Activated CD4-positive, alpha-beta T cell treated with anti-CD3 and anti-CD28 coated beads for 36 hours (primary cell): Measurements from ENCODE around the gene GLB1L3. TPM values are rescaled to one million over a fixed set of nuclear protein-coding genes. Genes with fewer than 3 reads are reported as not detected.

Experiments used
- ATAC-seq: fragments of 200-7000 bp; cut with Tn5 transposase; one replicate; pipeline ENCODE4 v1.10.0; 2021; ENCODE audit warnings: mild to moderate bottlenecking, moderate library complexity
- CTCF ChIA-PET: fragments of 350-600 bp; sonication (Branson Sonifier 250); formaldehyde crosslinking; loops from one replicate; lab custom pipeline; 2021; ENCODE audit warnings: antibody characterized with exemption; lab: Charles Lee
- POLR2A ChIA-PET: fragments of 350-600 bp; sonication (Branson Sonifier 250); formaldehyde crosslinking; loops from one replicate; lab custom pipeline; 2021; ENCODE audit warnings: antibody characterized with exemption, inconsistent platforms; lab: Charles Lee
- DNase-seq: peaks from one replicate; pipeline ENCODE4 v3.0.0-alpha.2; 2020
- H3K27ac Mint-ChIP-seq: one replicate; pipeline ENCODE4 v1.8.0; 2021; ENCODE audit warnings: mixed read lengths
- H3K27me3 Mint-ChIP-seq: one replicate; pipeline ENCODE4 v1.8.0; 2021; ENCODE audit warnings: mixed read lengths
- H3K36me3 Mint-ChIP-seq: one replicate; pipeline ENCODE4 v1.8.0; 2021; ENCODE audit warnings: low read depth, mixed read lengths
- H3K4me1 Mint-ChIP-seq: one replicate; pipeline ENCODE4 v1.8.0; 2021; ENCODE audit warnings: mixed read lengths
- H3K4me3 Mint-ChIP-seq: one replicate; pipeline ENCODE4 v1.8.0; 2021; ENCODE audit warnings: mild to moderate bottlenecking, moderate library complexity, mixed read lengths
- H3K9me3 Mint-ChIP-seq: one replicate; pipeline ENCODE4 v1.8.0; 2021; ENCODE audit warnings: low read depth, mixed read lengths
- intact Hi-C, 2 experiments: fragments of 100-400 bp; cut with DNase I in 1 of 2; cut with micrococcal nuclease in 1 of 2; formaldehyde crosslinking; loops; one replicate each; pipeline versions ENCODE4 v1.14.2 to v1.15.1; 2022 to 2024; cut with DNase I, micrococcal nuclease
- total RNA-seq, 2 experiments: library from RNA; stranded (reverse); gene quantifications; one replicate each; pipeline ENCODE4 v1.2.3, GENCODE V29; 2021

GLB1L3 gene
- total RNA-seq, 2 experiments from 2014 or later, result 11.7 to 12.2 TPM

DNA sequence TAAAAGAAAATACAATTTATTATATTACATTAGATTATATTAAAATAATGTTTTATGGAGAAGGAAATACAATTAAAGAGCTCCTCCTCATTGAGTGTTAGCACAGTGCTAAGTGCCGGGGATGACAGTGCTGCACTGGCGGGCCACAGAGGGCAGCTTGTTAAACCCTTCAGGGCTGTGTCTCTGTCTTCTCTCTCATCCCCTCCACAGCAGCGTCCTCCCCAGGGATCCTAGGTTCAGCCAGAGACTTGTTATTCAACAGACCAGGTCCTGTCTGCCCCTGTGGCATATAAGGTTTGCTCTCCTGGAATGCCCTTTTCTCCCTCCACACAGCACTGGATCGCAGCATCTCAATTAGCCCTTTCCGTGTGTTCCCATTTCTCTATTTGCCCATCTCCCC, 37.2 kb upstream of the GLB1L3 start:
- H3K27me3 Mint-ChIP-seq, result no peaks in the 10 kb centered on the region
- no peak overlapping the region for H3K27ac Mint-ChIP-seq
- H3K4me3 Mint-ChIP-seq, result no peak overlapping the region
- ChIA-PET CTCF (no interaction called here), POLR2A (interaction anchor here (0.8 kb wide), 1 partner anchor 15 kb away, joined by 3 read pairs; the partner anchor contains the start of gene ACAD8)
- H3K36me3 Mint-ChIP-seq, result peaks cover 8% of the 10 kb centered on the region
- H3K9me3 Mint-ChIP-seq, result no peaks in the 10 kb centered on the region
- H3K4me1 Mint-ChIP-seq, result no peaks in the 10 kb centered on the region
- no peak for DNase-seq
- ATAC-seq, result no peak
- intact Hi-C loops, result no loop called here

DNA sequence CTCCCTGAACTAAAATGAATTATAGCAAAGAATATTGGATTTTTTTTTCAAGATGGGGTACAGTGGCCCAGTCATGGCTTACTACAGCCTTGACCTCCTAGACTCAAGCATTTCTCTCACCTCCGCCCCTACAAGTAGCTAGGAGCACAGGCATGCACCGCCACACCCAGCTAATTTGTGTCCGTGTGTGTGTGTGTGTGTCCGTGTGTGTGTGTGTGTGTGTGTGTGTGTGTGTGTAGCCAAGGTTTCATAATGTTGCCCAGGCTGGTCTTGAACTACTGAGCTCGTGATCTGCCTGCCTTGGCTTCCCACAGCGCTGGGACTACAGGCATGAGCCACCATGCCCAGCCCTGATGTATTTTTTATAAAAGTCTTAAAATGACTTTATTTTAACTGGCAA, 35.6 kb upstream of the GLB1L3 start:
- DNase-seq (no peak), ATAC-seq (no peak)
- no peaks in the 10 kb centered on the region for H3K4me1 Mint-ChIP-seq
- no peak overlapping the region for H3K4me3 Mint-ChIP-seq
- H3K27ac Mint-ChIP-seq, result no peak overlapping the region
- H3K9me3 Mint-ChIP-seq, result no peaks in the 10 kb centered on the region
- H3K36me3 Mint-ChIP-seq, result peaks cover 7% of the 10 kb centered on the region
- intact Hi-C loops, result no loop called here
- ChIA-PET CTCF (interaction anchor here (0.8 to 1.9 kb wide), 2 partner anchors 15 to 22 kb away, joined by 3 to 8 read pairs; no protein-coding TSS in a partner anchor), POLR2A (no interaction called here)
- no peaks in the 10 kb centered on the region for H3K27me3 Mint-ChIP-seq

DNA sequence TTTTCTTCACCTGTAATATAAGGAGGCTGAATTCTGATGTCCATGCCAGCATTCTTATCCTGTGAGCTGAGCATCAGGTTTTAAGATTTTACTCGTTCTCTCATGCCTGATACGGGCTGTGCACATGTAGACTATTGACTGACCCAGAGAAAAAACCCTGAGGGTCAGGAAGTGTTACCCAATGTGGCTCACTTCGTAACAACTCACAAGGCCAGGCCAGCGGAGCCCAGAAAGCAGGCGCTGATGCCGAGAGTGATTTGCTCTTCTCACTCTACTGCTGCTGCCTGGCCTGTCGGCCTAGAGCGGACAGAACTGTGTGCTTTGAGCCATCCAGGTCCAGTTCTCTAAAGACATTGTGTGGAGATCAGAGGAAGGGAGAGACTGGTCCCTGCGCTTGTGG, 33.8 kb upstream of the GLB1L3 start:
- no peak overlapping the region for H3K4me3 Mint-ChIP-seq
- CTCF ChIA-PET, result interaction anchor here (1.0 kb wide), 1 partner anchor 13 kb away, joined by 3 read pairs; no protein-coding TSS in a partner anchor
- no peaks in the 10 kb centered on the region for H3K27me3 Mint-ChIP-seq
- H3K9me3 Mint-ChIP-seq, result no peaks in the 10 kb centered on the region
- intact Hi-C loops, result no loop called here
- H3K4me1 Mint-ChIP-seq, result no peaks in the 10 kb centered on the region
- H3K27ac Mint-ChIP-seq, result no peak overlapping the region
- peaks cover 8% of the 10 kb centered on the region for H3K36me3 Mint-ChIP-seq
- DNase-seq (no peak), ATAC-seq (no peak)
- POLR2A ChIA-PET, result no interaction called here

DNA sequence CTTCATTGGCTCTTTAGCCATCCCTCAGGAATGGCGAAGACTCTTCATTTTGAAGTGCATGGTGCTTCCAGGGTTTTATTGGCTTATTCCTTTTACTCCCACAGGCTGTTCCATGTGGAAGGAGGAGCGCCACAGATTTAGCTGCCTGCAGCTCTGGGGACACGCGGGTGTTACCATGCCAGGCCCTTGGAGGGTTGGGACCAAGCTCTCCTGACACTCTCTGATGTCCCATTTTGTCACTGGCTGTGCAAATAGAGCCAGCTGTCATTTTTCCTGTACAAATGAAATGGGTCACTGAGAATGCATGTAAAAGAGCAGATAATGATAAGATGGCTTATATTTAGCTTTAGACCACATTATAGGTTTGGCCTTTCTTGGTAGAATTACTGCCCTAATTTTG, 32.3 kb upstream of the GLB1L3 start:
- Mint-ChIP-seq H3K4me1 (peaks cover 7% of the 10 kb centered on the region), H3K27ac (no peak overlapping the region), H3K4me3 (no peak overlapping the region), H3K36me3 (peaks cover 14% of the 10 kb centered on the region), H3K27me3 (no peaks in the 10 kb centered on the region), H3K9me3 (no peaks in the 10 kb centered on the region)
- no peak for ATAC-seq
- no peak for DNase-seq
- POLR2A ChIA-PET, result interaction anchor here (1.2 kb wide), 1 partner anchor 19 kb away, joined by 3 read pairs; the partner anchor contains the start of gene VPS26B
- CTCF ChIA-PET, result interaction anchor here (0.7 to 2.2 kb wide), 9 partner anchors 10 to 75 kb away, joined by 3 to 8 read pairs (median 4); no protein-coding TSS in a partner anchor
- intact Hi-C loops, result no loop called here

DNA sequence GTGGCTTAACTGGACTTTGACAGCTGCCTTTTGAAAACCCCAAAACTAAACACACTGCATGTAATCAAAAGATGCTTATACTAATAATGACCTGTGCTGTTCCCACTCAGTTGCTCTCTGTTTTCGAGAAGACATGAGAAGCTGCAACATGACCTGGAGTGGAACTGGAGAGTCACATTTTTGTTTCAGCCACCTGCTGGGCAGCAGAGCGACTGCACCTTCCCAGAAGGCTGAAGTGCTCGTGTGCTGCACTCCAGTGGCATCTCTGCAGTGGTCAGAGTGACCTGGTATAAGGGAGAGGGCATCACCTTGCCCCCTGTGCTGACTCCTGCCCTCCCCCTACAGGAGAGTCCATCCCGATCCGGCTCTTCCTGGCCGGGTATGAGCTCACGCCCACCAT, 31.6 kb upstream of the GLB1L3 start:
- Mint-ChIP-seq H3K27ac (no peak overlapping the region), H3K4me1 (peaks cover 12% of the 10 kb centered on the region), H3K36me3 (peaks cover 15% of the 10 kb centered on the region), H3K9me3 (no peaks in the 10 kb centered on the region), H3K4me3 (no peak overlapping the region), H3K27me3 (no peaks in the 10 kb centered on the region)
- ATAC-seq (peak; percentile 46), DNase-seq (peak; percentile 32)
- ChIA-PET CTCF (interaction anchor here (0.8 to 2.2 kb wide), 10 partner anchors 9 to 76 kb away, joined by 3 to 8 read pairs (median 4); partner anchors contain the start of genes ACAD8 and THYN1), POLR2A (interaction anchor here (1.2 kb wide), 1 partner anchor 20 kb away, joined by 3 read pairs; the partner anchor contains the start of gene VPS26B)
- intact Hi-C loops, result no loop called here

DNA sequence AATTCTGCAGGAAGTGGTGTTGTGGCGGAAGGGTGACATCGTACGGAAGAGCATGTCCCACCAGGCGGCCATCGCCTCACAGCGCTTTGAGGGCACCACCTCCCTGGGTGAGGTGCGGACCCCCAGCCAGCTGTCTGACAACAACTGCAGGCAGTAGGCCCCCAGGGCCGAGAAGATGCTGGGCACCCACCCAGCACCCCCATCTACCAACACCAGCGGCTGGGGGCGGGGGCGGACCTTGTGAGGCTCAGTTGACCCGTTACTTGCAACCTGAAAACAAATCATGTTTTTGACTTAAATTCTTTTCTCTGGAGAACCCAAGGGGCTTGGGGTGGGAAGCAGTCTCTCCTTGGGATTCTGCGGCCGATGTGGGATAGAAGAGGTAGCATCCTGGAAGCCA, 30.7 kb upstream of the GLB1L3 start:
- Mint-ChIP-seq H3K4me3 (no peak overlapping the region), H3K36me3 (peaks cover 15% of the 10 kb centered on the region), H3K27me3 (no peaks in the 10 kb centered on the region), H3K27ac (no peak overlapping the region), H3K4me1 (peaks cover 12% of the 10 kb centered on the region), H3K9me3 (no peaks in the 10 kb centered on the region)
- ChIA-PET CTCF (interaction anchor here (0.7 to 2.2 kb wide), 7 partner anchors 8 to 301 kb away, joined by 3 to 8 read pairs (median 4); partner anchors contain the start of genes ACAD8 and THYN1), POLR2A (no interaction called here)
- DNase-seq (no peak), ATAC-seq (no peak)
- intact Hi-C loops, result no loop called here

DNA sequence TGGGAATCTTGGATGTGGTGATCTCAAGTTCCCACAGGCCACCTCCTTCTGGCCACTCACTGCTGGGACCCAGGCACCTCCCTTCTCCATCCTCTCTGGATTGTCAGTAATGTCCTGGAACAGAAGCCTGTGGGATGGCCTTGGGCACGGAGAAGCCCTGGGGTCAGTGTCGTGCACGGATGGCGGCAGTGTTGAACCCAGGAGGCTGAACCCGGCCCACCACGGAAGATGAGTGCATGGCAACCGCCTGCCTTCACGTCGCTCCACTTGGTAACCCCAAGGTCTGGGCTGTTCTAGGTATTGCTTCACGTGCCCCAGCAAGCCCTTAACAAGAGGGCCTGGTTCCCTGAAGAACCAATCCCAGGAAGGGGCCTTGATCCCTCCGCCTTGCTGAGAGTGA, 30.1 kb upstream of the GLB1L3 start:
- ChIA-PET POLR2A (no interaction called here), CTCF (interaction anchor here (0.7 kb wide), 1 partner anchor 302 kb away, joined by 4 read pairs; no protein-coding TSS in a partner anchor)
- intact Hi-C loops, result no loop called here
- H3K27me3 Mint-ChIP-seq, result no peaks in the 10 kb centered on the region
- H3K4me3 Mint-ChIP-seq, result no peak overlapping the region
- DNase-seq (no peak), ATAC-seq (no peak)
- H3K36me3 Mint-ChIP-seq, result peaks cover 17% of the 10 kb centered on the region
- no peak overlapping the region for H3K27ac Mint-ChIP-seq
- no peaks in the 10 kb centered on the region for H3K9me3 Mint-ChIP-seq
- H3K4me1 Mint-ChIP-seq, result peaks cover 12% of the 10 kb centered on the region

DNA sequence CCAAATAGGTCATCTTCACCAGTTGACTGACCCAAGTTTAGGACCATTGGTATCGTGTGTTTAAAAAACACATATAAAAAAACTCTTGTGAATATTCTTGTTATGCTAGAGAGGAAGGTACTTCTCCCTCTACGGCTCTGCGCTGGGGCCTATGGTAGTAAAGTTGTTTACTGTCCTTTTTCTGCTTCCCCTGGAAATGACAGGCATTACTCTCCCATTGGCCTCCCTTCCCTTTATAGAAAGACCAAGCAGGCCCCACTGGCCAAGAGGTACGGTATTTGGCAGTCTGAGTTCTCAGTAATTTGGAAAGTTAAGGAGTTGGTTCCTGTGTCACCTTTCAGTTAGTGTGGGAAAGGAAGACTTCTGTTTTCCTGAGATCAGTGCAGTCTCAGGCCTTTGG, 29.5 kb upstream of the GLB1L3 start:
- peaks cover 18% of the 10 kb centered on the region for H3K36me3 Mint-ChIP-seq
- ChIA-PET CTCF (no interaction called here), POLR2A (no interaction called here)
- intact Hi-C loops, result no loop called here
- ATAC-seq (no peak), DNase-seq (no peak)
- H3K4me1 Mint-ChIP-seq, result peaks cover 14% of the 10 kb centered on the region
- no peaks in the 10 kb centered on the region for H3K9me3 Mint-ChIP-seq
- no peaks in the 10 kb centered on the region for H3K27me3 Mint-ChIP-seq
- no peak overlapping the region for H3K4me3 Mint-ChIP-seq
- H3K27ac Mint-ChIP-seq, result peak overlapping the region; percentile 52

DNA sequence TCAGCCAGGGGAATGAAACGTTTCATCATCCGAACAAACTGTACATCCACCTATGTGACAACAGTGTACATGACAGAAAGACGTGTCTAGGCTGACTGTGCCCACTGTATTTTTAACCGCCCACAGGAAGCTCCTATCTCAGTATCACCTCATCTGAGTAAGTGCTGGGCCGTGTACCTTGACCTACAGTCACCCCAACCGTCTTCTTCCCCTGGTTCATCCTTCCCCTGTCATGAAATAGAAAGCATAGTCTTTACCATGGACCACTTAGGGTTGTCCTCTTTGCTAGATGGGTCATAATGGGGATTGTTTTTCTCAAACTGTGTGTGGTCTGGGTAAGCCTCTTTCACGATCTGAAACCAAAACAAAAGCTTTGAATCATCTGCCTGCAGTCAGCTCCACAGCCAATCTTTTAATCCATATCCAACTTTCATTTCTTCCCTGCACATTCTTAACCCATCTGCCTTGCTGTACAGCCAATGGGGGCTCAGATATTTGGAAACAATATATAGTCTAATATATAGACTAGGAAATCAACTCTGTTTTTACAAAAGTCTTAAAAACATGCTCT, 27.2 kb upstream of the GLB1L3 start:
- Mint-ChIP-seq H3K4me1 (peaks cover 24% of the 10 kb centered on the region), H3K4me3 (no peak overlapping the region), H3K36me3 (peaks cover 17% of the 10 kb centered on the region), H3K9me3 (no peaks in the 10 kb centered on the region), H3K27me3 (no peaks in the 10 kb centered on the region), H3K27ac (peak overlapping the region; percentile 51)
- peak; percentile 14 for ATAC-seq
- peak; percentile 45 for DNase-seq
- intact Hi-C loops, result no loop called here
- ChIA-PET CTCF (interaction anchor here (0.7 to 2.2 kb wide), 4 partner anchors 20 to 554 kb away, joined by 3 to 9 read pairs (median 4); no protein-coding TSS in a partner anchor), POLR2A (interaction anchor here (0.6 to 1.2 kb wide), 5 partner anchors 15 to 41 kb away, joined by 3 to 7 read pairs (median 3); partner anchors contain the start of genes GLB1L3, NCAPD3 and VPS26B)

DNA sequence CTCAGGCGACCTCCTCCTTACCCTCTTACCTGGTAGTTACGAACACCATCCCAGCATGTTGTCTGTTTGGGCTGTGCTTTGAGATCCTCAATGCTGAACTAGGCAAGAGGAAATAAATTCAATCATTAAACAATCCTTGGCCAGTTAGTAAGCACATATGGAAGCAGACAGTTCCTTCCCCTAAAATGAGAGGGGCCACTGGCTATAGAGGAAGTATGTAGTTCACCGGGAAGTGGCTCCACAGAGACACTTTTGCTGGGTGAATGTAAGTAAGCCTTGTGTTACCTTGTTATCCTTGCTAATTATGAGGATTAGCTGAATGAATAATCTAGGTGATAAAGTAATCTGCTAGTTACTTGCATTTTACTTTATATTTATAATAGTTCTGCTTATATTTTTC, 25.9 kb upstream of the GLB1L3 start:
- Mint-ChIP-seq H3K9me3 (no peaks in the 10 kb centered on the region), H3K4me1 (peaks cover 34% of the 10 kb centered on the region), H3K4me3 (no peak overlapping the region), H3K36me3 (peaks cover 17% of the 10 kb centered on the region), H3K27me3 (no peaks in the 10 kb centered on the region), H3K27ac (no peak overlapping the region)
- ChIA-PET POLR2A (no interaction called here), CTCF (interaction anchor here (1.2 to 1.7 kb wide), 4 partner anchors 9 to 43 kb away, joined by 3 to 9 read pairs (median 4); partner anchors contain the start of gene GLB1L3)
- no peak for ATAC-seq
- DNase-seq, result no peak
- intact Hi-C loops, result loop anchor here (5.0 kb wide), 2 partner anchors 43 to 82 kb away; partner anchors contain the start of gene GLB1L2 (in 1 of the 2)

DNA sequence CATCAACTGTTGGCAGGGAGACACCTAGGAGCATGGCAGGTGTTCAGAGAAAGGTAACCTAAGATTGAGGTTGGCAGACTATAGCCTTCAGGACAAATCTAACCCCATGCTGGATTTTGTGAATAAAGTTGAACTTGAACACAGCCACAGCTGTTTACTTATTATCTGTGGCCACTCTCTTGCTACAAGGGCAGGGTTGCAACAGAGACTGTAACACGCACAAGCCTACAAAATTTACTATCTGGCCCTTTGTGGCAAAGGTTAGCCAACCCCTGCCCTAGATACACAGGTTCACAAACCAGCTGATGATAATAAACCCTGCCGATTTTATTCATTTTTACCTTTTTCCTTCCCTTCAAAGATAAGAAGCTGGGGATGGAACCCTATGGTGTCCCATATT, 25.5 kb upstream of the GLB1L3 start:
- Mint-ChIP-seq H3K4me3 (no peak overlapping the region), H3K4me1 (peaks cover 38% of the 10 kb centered on the region), H3K9me3 (no peaks in the 10 kb centered on the region), H3K36me3 (peaks cover 17% of the 10 kb centered on the region), H3K27me3 (no peaks in the 10 kb centered on the region), H3K27ac (no peak overlapping the region)
- ATAC-seq, result no peak
- ChIA-PET CTCF (interaction anchor here (0.6 to 2.4 kb wide), 7 partner anchors 9 to 299 kb away, joined by 3 to 14 read pairs (median 3); partner anchors contain the start of gene GLB1L3), POLR2A (interaction anchor here (0.9 to 1.0 kb wide), 2 partner anchors 25 to 26 kb away, joined by 3 read pairs; partner anchors contain the start of genes GLB1L3, NCAPD3 and VPS26B)
- no peak for DNase-seq
- intact Hi-C loops, result loop anchor here (5.0 kb wide), 2 partner anchors 43 to 82 kb away; partner anchors contain the start of gene GLB1L2 (in 1 of the 2)
